ENCODE measurements around the gene ARSG. TPM values are rescaled to one million over a fixed set of nuclear protein-coding genes. Genes with fewer than 3 reads are reported as not detected.

The ARSG gene
- total and polyA plus RNA-seq, 2 of the 13 experiments (the other 11 are each of a cell fraction or from before 2014, with no cell fraction given), result 3.7 to 15.2 TPM

GRCh38 chr17:68439656-68440290 lies 148.5 kb downstream of the ARSG start:
- H3K36me3 ChIP-seq (replicated peaks in 1 of 2; ENCODE audit: control insufficient read depth in 1 of 2, insufficient read depth in 2 of 2, low read length in 2 of 2), result peaks cover 9 to 30% of the 10 kb centered on the region in 2 experiments
- no peak overlapping the region for H3K4me3 ChIP-seq (replicated peaks in 1 of 3; ENCODE audit: insufficient read depth in 1 of 3, low read depth in 2 of 3, low read length in 3 of 3)
- TF ChIP-seq DBP (CRISPR knock-in tag; IDR thresholded peaks at IDR 0.05; ENCODE audit: not compliant biosample characterization) (no peak), GABPA (IDR thresholded peaks at IDR 0.05; ENCODE audit: low read depth, low read length) (no peak), GABPA (CRISPR knock-in tag; IDR thresholded peaks at IDR 0.05; ENCODE audit: low read depth) (no peak), ZNF850 (CRISPR knock-in tag; conservative IDR thresholded peaks at IDR 0.05) (no peak)
- no peak overlapping the region for H3K27ac ChIP-seq (ENCODE audit: extremely low read length, insufficient read depth, low read length)
- FAIRE-seq (no peak), ATAC-seq (no peak), DNase-seq (ENCODE audit: low spot score) (no peak)
- BruUV-seq (replicated peaks), result no TSS peak
- no peak overlapping the region for H2AFZ ChIP-seq (ENCODE audit: low read length)
- no peaks in the 10 kb centered on the region for H4K20me1 ChIP-seq (ENCODE audit: insufficient read depth, low read length)
- H3K4me1 ChIP-seq (ENCODE audit: insufficient read depth, low read length), result peaks cover 41% of the 10 kb centered on the region
- H3K9ac ChIP-seq (ENCODE audit: insufficient read depth, low read depth, low read length), result no peak overlapping the region
- POLR2A ChIA-PET, result interaction anchor here (1.4 kb wide), 1 partner anchor 17 kb away, joined by 4 read pairs; the partner anchor contains the start of gene WIPI1
- no peaks in the 10 kb centered on the region for H3K27me3 ChIP-seq (ENCODE audit: control insufficient read depth in 1 of 2, insufficient read depth in 2 of 2, low read length in 2 of 2)
- no peaks in the 10 kb centered on the region for H3K9me3 ChIP-seq (ENCODE audit: low read length)
- in situ Hi-C loops (cut with HindIII; ENCODE audit: extremely low pct_ligation_motif_present, low pct_unique_long_range_greater_than_20kb) (no loop called here), intact Hi-C loops (cut with micrococcal nuclease; ENCODE audit: unreplicated experiment) (loop anchor here (2.0 kb wide), 1 partner anchor 17 kb away; the partner anchor contains the start of gene WIPI1)
- 83% methylated on average over 8 of the region's 8 CpGs for WGBS (ENCODE audit: low lambda C conversion rate)
- H3K4me2 ChIP-seq (ENCODE audit: low read depth, low read length), result no peak overlapping the region
- CTCF ChIA-PET (ENCODE audit: low intra/inter-chr PET ratio, low total read pairs), result no interaction called here
- H3K79me2 ChIP-seq (ENCODE audit: insufficient read depth, low read length), result no peaks in the 10 kb centered on the region

- Histone ChIP-seq H3K79me2 (ENCODE audit: insufficient read depth, low read length) (no peaks in the 10 kb centered on the region), H3K4me2 (ENCODE audit: low read depth, low read length) (no peak overlapping the region), H3K9ac (ENCODE audit: insufficient read depth, low read depth, low read length) (no peak overlapping the region), H2AFZ (ENCODE audit: low read length) (no peak overlapping the region), H3K9me3 (ENCODE audit: low read length) (no peaks in the 10 kb centered on the region), H3K36me3 (replicated peaks in 1 of 2; ENCODE audit: control insufficient read depth in 1 of 2, insufficient read depth in 2 of 2, low read length in 2 of 2) (peaks cover 10 to 22% of the 10 kb centered on the region in 2 experiments), H3K4me1 (ENCODE audit: insufficient read depth, low read length) (peaks cover 41% of the 10 kb centered on the region), H4K20me1 (ENCODE audit: insufficient read depth, low read length) (no peaks in the 10 kb centered on the region), H3K27me3 (ENCODE audit: control insufficient read depth in 1 of 2, insufficient read depth in 2 of 2, low read length in 2 of 2) (no peaks in the 10 kb centered on the region), H3K27ac (ENCODE audit: extremely low read length, insufficient read depth, low read length) (no peak overlapping the region), H3K4me3 (replicated peaks in 1 of 3; ENCODE audit: insufficient read depth in 1 of 3, low read depth in 2 of 3, low read length in 3 of 3) (no peak overlapping the region)
- no peak for FAIRE-seq
- in situ Hi-C loops (cut with HindIII; ENCODE audit: extremely low pct_ligation_motif_present, low pct_unique_long_range_greater_than_20kb), result no loop called here
- ChIA-PET CTCF (ENCODE audit: low intra/inter-chr PET ratio, low total read pairs) (no interaction called here), POLR2A (interaction anchor here (1.0 to 1.4 kb wide), 2 partner anchors 17 kb away, joined by 4 read pairs; partner anchors contain the start of gene WIPI1)
- no TSS peak for BruUV-seq (replicated peaks)
- intact Hi-C loops (cut with micrococcal nuclease; ENCODE audit: unreplicated experiment), result no loop called here
- no peak for DNase-seq (ENCODE audit: low spot score)
- no peak for ATAC-seq
- 99% methylated on average over 2 of the region's 2 CpGs for WGBS (ENCODE audit: low lambda C conversion rate)
- TF ChIP-seq ZNF780A (CRISPR knock-in tag; IDR thresholded peaks at IDR 0.05) (no peak), ZBTB37 (CRISPR knock-in tag; IDR thresholded peaks at IDR 0.05) (no peak), ZSCAN31 (CRISPR knock-in tag; IDR thresholded peaks at IDR 0.05; ENCODE audit: low read depth) (no peak), USF2 (IDR thresholded peaks at IDR 0.05; ENCODE audit: low read depth, low read length) (no peak), USF2 (CRISPR knock-in tag; IDR thresholded peaks at IDR 0.05; ENCODE audit: borderline replicate concordance) (no peak), MAZ (IDR thresholded peaks at IDR 0.05; ENCODE audit: borderline replicate concordance, low read depth, low read length) (no peak), MAZ (CRISPR knock-in tag; IDR thresholded peaks at IDR 0.05; ENCODE audit: low read depth) (no peak), ASH2L (IDR thresholded peaks at IDR 0.05; ENCODE audit: insufficient read length, low read depth, low read length) (no peak), ATF5 (CRISPR knock-in tag; IDR thresholded peaks at IDR 0.05; ENCODE audit: low read depth) (no peak)
Measured at GRCh38 chr17:68440526-68440925, 149.2 kb downstream of the ARSG start.
